Umbilical cord (tissue), 2 donors: ENCODE data around the gene SMIM30. TPM values are rescaled to one million over a fixed set of nuclear protein-coding genes. Genes with fewer than 3 reads are reported as not detected.
"Not testable (repeated sequence)": the region's sequence is repeated elsewhere in the genome, so short reads cannot be mapped to it uniquely, and the experiment has no call there.

Experiments used
- DNase-seq: peaks from one replicate; pipeline ENCODE4 v3.0.0-alpha.2; 2015; ENCODE audit warnings: low spot score
- total RNA-seq: library from RNA; depleted of rRNA; stranded (reverse); fragments of >200 nt; gene quantifications from one replicate; pipeline ENCODE4 v1.2.3, GENCODE V29; 2014; ENCODE audit warnings: low replicate concordance; ENCODE audit not compliant: insufficient read depth

Gene SMIM30, protein sequence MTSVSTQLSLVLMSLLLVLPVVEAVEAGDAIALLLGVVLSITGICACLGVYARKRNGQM
- total RNA-seq, result 40.4 TPM

DNA sequence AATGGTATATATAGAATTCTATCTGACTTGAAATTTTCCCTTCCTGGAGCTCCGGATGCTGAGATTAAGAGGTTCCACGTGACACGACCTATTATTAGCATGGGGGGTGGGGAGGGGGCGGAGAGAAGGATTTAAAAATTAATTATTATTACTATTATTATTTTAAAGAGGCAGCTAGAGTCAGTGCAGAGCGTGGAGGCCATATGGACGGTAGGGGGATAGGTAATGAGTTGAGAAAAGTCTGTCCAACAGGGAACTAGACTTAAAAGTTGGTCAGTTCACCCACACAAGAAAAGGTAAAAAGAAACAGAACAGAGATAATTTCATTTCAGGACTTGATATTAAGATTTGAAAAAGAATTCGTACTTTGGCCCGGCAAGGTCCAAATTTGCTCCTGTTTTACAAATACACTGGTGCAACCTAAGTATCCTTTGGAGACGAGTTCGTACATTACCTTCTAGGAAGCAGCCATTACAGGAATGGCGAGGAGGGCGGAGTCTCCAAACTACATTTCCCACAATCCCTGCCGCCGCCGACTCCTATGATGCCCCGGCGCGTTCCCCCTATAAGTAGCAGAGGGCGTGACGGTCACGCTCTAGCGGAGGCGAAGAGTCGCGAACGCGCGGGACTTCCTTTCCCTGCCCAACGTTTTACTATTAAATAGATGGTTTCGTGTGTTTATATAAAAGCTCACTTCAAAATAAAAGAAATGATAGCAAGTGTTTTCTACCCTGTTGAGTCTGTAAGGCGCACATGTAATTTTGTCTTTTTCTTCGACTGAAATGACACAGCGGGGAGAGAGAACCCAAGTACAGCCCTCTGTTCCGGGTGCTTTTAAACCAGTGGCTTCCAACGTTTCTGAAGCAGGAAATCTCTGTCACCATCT lies at the start of gene SMIM30:
SMIM30 (minus strand) TSS at position 481 of the 886 bp plus-strand sequence. CDS start 976 bp downstream, outside the sequence.
- peak; percentile 97 for DNase-seq

DNA sequence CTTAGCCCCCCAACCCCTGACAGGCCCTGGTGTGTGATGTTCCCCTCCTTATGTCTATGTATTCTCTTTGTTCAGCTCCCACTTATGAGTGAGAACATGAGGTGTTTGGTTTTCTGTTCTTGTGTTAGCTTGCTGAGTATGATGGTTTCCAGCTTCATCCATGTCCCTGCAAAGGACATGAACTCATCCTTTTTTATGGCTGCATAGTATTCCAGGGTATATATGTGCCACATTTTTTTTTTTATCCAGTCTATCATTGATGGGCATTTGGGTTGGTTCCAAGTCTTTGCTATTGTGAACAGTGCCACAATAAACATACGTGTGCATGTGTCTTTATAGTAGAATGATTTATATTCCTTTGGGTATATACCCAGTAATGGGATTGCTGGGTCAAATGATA lies 47.8 kb upstream of the SMIM30 start:
- DNase-seq, result not testable (repeated sequence)

DNA sequence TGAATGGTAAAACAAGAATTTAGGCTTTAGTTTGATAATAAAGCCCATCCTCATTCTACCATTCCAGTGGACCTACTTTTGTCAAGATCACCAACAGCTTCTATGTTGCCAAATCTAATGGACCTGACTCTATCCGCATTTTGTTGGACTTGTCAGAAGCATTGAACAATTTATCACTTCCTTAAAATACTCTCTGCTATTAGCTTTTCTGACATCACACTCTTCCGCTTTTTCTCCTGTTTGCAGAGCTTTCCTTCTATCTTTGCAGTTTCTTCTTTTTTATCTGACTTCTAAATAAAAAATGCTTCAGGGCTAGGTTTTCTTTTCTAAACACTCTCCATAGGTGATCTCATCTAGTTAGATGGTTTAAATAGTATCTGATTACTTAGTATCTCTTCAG lies 42.7 kb upstream of the SMIM30 start:
- no peak for DNase-seq

DNA sequence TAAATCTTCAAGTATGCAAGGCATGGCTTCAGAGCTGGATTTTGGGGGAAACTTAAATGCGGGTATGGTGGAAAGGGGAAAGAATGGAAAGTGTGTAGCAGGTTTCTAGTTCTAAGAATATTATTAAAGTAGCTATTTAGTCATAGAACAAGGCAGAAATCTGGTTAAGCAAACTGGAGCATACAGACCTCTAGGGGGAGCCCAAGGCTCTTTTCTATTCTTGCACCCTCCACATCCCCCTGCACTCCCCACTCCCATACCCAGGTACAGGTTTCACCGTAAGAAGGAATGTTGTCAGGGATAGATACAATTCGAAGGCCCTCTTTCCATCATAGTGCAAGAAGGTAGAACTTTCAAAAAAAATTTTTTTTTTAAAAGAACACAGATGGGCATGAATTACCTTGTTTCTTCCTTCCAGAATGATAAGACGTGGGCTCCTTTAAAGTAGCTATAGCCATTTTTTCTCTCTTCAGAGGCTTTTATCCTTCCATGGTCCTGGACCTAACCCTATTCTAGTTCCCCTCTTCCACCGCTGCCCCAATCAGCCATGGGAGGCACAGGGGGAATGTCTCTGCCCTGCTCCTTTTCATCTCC lies 41.5 kb upstream of the SMIM30 start:
- no peak for DNase-seq

DNA sequence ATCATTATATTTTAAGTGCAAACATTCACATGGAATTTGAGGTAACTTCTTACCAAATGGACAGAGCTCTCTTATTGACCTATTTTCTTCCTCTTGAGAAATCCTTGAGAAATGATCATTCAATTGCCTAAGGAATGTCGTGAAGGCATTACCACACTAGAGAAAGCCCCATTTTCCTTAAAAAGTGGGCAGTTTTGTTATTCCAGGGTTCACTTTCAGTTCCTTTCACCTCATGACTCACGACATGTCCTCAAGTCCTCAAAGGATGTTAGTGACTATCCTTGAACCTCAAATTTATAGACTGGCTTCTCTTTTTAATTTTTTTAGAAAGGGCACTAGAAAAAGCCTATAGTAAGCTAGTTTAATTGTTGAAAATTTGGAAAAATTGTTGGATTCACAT lies 40.4 kb upstream of the SMIM30 start:
- DNase-seq, result no peak

DNA sequence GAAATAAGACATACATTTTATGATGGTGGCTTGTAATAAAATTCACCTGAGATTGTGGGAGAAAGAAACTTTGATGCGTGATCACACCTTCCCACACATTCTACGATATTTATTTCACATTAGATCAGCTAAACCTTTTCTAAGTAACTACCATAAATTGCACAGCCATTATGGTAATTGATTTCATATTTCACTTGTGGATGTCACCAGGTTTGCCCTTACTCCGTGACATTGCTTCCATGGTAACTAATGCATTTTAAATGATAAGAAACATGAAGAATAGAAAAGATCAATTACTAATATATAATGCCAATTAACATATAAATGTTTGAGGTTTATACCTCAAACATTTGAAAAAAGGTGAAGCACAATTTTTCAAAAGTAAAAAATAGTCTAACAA lies 35.8 kb upstream of the SMIM30 start:
- DNase-seq, result no peak

DNA sequence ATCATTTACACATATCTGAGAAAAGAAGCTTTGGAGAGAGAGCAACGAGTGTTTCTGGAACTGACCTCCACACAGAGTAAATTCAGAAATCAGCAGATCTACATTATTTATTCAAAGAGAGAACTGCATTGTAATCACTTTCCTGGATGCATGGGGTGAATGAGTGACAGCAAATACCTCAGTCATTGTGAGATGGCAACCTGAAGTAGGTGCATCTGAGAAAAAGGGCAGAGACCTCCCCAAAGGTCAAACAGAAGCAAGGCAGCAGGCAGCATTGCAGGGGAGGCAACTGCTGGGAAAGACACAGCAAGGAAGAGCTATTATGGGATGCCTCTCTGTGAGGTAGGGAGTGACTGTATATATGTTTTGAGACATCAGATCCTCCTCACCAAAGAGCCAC lies 26.5 kb upstream of the SMIM30 start:
- DNase-seq, result no peak

DNA sequence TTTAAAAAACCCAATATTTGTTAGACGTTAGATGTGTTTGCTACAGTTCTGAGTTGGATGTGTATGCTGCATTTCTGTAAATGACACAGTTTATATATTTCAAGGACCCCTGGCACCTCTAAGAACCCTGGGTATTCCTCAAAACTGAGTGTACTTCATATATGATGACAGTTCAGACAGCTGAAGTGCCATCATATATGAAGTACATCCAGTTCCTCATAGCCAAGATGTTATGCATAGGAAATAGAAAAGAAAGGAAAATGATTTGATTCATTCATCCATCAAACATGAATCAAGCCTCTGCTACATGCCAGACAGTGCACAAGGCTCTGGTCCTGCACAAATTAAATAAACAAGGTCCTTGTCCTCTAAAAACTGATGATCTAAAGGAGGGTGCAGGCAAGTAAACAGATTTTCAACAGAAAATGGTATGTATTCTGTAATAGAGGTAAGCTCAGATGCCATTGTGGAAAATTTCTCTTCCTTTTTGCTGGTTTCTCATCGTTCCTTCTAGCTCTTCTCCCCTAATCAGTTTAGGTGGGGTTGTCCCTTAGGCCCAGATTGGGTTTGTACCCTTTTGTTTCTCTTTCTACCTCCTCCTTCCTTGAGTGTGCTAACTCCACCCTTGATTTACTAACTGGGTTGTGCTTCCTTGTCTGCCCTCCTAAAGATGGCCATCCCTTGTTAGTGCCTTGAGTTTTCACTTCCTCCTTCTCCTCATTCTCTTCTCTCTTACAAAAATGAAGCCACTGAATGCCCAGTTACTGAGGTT lies 25.3 kb upstream of the SMIM30 start:
- no peak for DNase-seq

DNA sequence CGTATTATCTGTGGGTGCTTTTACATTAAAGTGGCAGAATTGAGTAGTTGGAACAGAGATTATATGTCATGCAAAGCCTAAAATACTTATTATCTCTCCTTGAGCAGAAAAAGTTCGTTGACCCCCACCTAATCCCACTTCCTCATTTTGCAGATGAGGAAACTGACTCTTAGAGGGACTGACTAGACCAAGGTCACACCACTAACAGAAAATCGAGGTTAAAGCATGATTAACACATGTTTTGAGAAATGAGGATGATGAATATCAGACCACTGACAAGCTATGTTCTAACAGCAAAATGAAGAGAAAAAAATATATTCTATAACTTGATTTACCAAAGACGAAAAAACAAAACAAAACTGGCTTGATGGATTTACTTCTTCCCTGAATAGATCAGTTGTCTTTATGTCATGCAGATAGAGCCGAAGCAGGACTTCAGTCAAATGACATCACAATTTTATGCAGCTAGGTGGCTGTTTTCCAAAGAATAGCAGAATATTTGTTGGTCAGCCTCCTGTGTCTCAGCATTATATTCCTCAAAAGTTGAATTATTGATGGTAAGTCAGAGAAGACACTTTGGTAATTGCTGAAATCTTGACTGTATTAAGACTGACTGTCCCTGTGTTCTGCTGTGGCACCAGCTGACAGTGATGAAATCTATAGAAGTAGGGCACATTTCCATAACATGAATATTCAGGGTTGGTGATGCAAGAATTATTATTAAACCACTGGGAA lies 24.2 kb upstream of the SMIM30 start:
- no peak for DNase-seq

DNA sequence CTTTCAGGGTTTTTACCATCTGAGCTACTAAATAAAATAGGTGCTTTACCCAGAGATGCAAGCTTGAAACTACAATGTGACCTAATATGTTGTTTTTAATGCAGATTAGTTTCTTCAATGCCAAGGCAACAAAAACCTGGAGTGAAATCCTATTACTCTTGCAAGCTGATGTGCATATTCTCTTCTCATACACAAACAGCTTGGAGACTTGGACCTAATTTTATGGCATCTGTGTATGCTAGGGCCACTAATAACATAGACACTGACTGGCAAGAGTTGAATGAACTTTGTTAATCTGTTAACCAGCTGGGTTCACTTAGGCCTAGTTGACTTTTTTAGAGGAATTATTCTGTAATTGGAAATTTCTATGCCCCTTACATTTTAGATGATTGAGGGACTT lies 23.4 kb upstream of the SMIM30 start:
- no peak for DNase-seq

DNA sequence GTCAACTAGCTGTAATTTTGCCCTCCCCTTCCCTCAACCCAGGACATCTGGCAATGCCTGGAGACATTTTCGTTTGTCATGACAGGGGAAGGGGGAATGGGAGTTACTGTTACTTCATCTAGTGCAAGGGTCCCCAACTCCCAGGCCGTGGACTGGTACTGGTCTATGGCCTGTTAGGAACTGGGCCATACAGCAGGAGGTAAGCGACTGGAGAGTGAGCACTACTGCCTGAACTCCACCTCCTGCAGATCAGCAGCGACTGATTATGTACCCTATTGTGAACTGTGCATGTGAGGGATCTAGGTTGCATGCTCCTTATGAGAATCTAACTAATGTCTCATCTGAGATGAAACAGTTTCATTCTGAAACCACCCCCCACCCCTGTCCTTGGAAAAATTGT lies 22.6 kb upstream of the SMIM30 start:
- DNase-seq, result no peak

DNA sequence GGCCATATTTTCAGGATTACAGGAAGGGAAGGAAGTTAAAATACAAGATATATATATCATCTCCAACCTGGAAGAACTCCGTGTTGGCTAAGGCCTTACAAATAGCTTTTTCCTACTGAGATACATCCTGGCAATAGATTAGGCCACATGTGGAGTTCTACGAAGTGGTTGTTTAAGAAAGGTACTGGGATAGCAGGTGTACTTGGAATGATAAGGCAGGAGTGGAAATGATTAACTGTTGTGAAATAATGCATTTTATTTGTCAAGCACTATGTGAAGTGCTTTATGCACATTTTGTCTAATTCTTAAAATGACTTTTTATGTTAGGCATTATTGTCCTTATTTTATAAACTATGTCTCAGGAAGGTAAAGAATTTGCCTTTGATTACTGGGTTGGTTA lies 18.9 kb upstream of the SMIM30 start:
- DNase-seq, result no peak

DNA sequence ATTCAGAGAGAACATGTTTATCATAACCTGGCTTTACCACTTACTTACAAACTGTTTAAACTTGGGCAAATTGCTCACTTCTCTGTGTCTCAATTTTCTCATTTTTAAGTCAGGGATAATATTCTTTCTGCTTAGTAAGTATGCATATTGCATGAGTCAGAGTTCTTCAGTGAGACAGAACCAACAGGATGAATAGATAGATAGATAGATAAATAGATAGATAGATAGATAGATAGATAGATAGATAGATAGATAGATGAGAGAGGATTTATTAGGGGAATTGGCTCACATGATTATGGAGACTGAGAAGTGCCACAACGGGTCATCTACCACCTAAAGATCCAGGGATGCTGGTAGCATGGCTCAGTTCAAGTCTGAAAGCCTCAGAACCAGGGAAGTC lies 15.7 kb upstream of the SMIM30 start:
- DNase-seq, result no peak

DNA sequence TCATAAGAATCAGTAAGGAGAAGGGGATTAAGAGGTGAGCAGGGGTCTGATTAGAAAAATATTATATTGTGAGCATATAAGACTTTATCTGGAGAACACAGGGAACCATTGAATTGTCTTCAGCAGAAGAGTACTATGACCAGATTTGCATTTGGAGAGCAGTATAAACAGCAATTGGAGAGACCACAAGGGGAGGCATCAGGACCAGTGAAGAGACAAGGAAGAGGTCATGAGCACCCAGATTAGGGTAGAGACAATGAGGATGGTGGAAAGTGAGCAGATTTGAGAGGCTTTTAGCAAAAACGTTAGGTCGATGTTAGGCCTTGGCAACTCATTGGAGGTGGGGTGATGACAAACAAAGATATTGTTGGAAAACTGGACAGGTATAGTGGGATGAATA lies 13.0 kb upstream of the SMIM30 start:
- no peak for DNase-seq

DNA sequence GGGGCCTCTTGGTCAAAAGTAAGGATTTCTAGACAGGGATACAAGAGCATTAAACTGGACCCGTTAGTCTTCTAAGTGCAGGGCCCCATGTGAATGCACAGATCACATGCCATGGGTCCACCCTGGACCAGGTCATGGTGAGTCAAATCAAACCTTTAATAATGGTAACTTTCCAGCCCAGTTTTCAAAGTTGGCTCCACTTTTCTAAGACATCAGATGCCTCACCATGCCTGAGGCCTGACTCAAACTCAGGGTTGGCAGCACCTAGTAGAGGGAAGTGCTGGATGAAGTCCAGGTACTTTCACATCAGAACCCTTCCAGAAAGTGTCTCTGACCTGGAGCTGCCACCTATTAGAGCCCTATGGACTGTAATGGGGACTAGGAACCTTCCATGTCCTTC lies 9.7 kb upstream of the SMIM30 start:
- DNase-seq, result no peak

DNA sequence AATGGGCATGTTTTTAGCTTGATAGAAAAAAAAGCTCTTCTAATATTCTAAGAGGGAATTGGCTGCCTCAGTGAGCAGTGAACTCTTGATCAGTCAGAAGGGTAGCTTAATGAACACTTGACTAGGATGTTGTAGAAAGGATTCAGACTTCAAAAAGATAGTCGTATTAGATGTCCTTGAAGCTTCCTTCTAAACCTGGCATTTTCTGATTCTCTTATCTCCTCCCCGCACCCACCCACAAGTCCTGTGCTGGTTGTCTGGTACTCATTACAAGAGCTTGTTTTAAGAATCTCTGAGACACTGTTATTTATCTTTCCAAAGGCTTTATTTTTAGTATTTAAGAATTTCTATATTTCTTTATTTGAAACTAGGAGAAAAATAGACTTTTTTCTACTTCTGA lies 7.4 kb upstream of the SMIM30 start:
- peak; percentile 72 for DNase-seq

DNA sequence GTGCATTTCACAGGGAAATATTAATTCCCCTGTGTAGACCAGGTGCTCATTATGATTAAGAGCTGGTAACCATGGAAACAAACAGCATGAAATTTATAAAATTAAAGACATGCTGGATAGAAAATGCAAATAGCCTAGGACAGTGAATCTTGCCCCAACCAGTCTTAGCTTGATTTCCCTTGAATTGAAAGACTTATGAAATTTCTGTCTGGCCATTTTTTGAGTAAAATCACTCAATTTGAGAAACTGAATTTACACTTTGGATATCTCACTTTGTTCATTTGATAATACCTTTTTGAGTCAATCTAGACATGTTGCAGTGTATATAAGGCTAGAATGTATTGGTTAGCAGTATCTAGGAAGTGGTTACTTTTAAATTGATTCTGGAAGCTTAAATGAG lies 4.4 kb upstream of the SMIM30 start:
- no peak for DNase-seq

DNA sequence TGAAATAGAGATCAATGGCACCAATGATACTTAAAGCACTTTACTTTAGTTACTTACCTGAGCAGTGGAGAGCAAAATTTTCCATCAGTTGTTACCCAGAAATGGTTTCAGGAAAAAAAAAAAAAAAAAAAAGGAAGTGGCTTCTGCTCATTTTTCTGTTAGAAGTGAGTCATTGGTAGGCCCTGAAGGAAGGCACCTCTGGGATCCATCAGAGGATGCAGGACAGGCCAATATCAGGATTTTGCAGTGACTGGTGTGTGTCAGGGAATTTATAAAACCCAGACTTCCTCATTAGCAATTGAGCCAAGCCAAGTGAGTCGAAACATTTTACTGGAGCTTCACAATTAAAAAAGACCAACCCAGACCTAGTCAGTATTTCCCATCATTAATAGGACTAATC lies 2.3 kb upstream of the SMIM30 start:
- peak; percentile 57 for DNase-seq

DNA sequence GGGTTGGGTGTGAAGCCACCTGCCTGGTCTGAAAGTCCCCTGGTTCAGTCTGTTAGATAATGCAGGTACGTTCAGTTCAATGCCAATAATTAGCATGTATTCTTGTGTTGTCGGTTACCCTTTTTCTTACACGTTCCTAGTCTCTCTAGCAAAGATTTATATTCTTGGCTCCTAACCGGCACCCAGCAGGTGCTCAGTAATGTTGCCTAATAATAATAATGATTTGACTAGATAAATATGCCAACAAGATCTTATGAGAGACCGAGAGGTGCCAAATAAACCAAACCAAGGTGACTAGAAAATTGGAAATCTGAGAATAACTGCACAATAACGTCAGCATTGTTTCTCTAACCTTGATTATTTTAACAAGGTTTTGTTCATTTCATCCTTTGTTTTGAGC lies 1.1 kb upstream of the SMIM30 start:
- DNase-seq, result no peak

DNA sequence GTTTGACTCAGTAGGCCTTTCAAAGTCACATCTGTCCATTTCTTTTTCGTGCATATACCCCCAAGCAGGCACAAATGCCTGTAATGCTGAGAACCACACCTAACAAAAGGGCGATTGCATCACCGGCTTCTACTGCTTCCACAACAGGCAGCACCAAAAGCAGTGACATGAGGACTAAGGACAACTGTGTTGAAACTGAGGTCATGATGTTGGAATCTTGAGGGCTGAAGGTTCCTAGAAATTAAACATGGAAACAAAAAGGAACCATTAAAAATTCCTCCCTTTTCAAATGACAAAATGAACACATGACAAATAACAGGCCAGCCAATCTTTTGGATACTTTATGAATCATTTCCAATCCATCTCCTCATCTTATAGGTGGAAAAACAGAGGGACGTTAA lies 980 bp downstream of the SMIM30 start:
- DNase-seq, result not testable (repeated sequence)

DNA sequence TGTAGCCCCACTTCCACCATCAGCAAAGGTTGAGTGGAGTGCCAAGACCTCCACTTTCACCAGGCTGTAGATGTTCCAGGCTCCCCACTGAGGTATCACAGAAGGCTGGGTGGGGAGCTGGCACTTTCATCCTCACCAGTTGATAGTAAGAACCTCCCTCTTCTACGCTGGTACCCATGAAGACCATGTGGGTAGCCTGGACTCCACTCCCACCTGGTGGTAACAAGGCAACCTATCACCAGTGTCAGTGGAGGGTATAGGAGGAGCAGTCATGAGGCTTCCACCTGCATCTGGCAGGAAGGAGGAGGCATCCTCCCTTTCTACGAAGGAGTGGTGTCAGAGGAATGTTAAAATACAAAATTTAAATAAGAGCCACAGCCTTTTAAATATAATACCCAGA lies 4.4 kb downstream of the SMIM30 start:
- DNase-seq, result no peak

DNA sequence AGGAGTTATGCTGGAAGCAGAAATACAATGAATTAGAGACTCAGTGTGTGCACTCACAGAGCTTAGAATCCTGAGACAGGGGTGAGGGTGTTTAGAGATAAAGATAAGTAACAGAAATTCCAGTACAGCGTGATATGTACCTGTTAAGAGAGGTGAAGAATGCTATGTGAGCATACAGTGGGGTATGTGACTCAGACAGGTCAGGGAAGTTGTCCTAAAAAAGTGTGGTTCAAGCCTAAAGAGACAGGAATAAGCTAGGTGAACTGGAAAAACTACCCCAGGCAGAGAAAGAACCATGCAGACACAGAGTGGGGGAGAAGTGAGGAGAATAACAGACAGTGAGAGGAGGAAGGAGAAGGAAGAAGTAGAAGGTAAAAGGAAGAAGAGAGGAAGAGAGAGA lies 8.6 kb downstream of the SMIM30 start:
- DNase-seq, result peak; percentile 55
